ENCODE data around the gene GRM4.

The GRM4 gene

DNA sequence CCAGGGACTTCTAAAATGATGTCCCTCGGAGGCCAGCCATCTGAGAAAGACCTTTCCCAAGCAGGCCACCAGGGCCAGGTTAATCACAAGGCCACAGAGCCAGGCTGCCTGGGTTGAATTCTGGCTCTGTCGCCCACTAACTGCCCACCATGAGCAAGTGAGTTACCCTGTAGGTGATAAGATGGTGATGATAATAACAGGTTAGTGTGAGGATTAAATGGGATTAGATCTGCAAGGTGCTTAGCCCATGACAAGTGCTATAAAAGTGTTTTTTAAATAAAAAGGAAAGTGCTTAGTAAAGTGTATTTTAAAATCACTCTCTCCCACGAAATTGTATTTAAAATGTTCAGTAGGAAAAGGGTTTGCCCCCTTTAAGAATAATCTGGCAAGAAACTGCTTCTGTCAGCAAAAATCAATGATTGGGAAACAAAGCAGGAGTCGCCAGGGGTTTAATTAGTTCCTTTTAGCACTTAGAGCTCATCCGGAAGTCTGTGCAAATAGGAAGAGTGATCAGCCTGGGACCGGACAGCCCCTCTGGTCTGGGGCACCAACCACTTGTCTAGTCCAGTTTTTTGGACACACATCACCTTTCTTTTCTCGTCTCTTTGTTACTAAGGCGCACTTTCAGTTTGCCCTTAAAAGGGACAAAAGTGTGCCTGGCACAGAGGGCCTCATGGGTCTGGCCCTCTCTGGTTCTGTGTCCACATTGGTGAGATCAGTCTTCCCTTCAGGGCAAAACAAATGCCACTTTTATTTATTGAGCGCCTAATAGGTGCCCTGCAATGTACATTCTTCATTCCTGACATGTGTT is 150.4 kb downstream of the GRM4 start:
- no peak for DNase-seq (ENCODE audit: low read depth in 2 of 2)

DNA sequence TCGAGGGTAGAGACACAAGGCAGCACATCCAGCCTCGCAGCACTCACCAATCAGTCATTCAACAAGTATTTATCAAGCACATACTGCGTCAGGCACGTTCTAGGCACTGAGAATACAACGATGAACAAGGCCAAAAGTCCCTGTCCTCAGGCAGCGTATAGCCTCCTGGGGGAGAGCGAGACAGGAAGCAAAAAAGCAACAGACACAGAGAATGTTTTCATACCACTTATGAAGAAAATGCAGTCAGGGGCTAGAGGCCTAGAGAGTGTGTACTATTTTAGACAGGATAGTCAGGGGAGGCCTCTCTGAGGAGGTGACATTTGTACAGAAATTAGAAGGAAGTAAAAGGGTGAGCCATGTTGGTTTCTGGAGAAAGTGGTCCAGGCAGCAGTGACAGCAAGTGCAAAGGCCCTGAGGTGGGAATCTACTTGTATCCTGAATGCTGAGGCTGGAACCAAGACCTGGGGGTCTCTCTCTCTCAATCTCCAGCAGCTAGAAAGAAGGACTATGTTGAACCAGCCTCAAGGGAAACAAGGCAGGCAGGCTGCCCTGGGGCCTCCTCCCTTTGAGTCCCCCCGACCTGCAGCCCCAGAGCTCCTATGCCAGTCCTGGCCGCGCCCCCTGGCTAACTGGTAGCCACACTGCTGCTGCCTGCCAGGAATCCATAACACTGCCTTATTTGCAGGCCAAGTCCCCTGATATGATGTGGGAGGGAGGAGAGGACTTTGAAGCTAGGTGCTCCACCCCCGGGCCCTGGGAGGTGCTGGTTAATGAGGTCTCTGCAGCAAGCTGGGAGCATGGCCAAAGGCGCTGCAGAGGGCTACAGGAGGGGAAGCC is 151.2 kb downstream of the GRM4 start:
- DNase-seq (ENCODE audit: low read depth in 2 of 2) = no peak

DNA sequence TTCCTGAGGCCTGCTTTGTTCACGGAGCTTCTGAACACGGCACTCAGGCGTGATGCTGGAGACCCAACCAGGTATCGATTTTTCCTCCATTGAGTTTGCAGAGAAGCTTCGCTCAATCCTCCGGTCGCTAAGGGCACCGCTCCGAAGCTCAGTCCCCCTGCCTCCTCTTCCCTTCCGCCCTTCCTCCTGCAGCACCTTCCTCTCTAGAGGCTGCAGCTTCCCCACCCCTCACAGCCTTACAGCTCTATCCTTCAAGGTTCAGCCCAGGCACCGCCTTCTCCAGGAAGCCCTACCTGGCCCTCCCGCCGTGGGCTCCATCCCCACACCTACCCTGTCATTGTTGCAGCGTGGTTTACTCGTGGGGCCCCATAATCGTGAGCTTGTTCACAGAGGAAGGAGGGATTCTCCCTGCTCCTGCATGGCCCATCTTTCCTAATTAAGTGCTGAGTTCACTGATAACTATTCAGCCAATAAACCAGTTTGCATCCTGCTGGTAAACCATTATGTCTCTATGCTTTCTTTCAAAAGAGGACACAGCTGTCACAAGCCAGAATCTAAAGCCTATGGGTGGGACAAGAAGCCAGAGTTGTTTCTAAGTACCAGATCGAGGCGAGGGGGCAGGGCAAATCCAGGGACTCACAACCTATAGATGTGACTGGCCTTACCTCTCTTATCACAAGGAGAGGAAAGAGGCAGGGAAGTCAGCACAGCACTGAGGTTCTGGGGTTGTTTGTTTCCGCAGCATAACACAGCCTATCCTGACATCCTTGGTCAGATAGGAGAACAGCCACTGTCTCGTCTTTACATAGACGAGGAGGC is 152.0 kb downstream of the GRM4 start:
- DNase-seq (ENCODE audit: low read depth in 2 of 2) = no peak

GRCh38 chr6:33993091-33993490 is 152.8 kb downstream of the GRM4 start:
- DNase-seq (ENCODE audit: low read depth in 2 of 2) = no peak

DNA sequence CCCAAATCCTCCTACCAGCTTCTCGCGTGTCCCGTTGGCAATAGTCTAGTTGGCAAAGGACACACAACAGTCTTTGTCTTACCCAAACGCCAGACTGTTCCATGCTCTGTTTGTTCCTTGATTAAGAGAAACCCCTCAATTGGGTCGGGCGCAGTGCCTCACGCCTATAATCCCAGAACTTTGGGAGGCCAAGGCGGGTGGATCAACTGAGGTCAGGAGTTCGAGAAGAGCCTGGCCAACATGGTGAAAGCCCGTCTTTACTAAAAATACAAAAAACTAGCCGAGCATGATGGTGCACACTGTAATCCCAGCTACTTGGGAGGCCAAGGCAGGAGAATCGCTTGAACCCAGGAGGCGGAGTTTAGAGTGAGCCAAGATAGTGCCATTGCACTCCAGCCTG is 153.7 kb downstream of the GRM4 start:
- no peak for DNase-seq (ENCODE audit: low read depth in 2 of 2)

DNA sequence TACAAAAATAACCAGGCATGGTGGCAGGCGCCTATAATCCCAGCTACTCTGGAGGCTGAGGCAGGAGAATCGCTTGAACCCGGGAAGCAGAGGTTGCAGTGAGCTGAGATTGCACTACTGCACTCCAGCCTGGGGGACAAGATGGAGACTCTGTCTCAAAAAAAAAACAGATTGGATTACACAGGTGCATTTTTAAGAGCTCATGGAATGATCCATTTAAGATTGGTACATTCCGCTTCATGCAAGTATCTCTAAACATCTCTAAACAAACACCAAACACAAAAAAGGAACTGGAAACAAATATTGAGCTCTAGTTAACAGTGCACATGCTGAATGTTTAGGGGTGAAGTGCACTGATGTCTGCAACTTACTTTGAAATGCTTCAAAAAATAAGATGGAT is 154.3 kb downstream of the GRM4 start:
- DNase-seq (ENCODE audit: low read depth in 2 of 2) = no peak

DNA sequence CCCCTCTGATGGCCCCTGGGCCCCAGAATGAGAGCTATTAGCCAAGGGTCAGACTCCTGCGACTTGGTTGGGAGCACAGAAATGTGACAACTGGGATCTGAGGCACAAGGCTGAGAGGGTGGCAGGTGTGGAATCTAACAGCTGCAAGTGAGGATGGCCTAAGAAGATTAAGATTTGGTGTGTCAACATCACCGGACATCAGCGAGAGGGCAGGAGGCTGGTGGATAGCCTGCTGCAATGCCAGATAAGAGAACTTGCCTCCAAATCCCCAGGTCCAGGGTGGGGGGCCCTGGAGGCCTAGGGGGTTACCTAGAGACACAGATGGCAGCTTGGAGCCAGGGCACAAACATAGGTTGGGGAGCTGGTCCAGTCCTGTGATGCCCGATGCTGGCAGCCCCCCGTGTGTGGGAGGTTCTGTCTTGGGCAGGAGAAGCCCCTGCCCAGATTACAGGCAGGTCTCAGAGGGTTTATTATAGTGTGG is 155.8 kb downstream of the GRM4 start:
- no peak for DNase-seq (ENCODE audit: low read depth in 2 of 2)

DNA sequence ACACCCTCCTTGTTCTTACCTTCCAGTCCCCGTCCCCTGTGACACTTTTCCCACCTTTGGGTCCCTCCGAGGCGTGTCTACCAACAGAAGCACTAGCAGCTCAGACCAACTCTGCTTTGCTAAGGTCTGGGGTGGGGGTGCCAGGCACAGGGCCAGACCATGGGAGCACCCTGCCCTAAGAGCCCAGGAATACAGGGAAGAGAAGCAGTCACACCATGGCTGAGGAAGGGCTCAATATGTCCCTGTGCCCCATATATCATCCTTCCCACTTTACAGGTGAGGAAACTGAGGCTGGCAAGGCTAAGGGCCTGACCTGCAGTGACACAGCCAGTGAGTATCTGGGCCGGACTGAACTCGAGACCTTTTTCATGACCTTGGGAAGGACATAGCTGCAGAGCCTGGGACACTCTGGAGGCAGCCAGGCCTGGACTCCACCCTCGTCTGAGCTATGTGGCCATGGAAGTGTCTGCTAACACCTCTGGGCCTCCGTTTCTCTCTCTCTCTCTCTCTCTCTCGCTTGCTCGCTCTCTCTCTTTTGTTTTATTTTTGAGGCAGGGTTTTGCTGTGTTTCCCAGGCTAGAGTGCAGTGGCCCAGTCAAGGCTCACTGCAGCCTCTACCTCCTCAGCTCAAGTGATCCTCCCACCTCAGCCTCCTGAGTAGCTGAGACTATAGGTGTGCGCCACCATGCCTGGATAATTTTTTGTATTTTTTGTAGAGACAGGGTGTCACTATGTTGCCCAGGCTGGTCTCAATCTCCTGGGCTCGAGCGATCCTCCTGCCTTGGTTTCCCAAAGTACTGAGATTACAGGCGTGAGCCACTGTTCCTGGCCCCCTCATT is 156.7 kb downstream of the GRM4 start:
- no peak for DNase-seq (ENCODE audit: low read depth in 2 of 2)

DNA sequence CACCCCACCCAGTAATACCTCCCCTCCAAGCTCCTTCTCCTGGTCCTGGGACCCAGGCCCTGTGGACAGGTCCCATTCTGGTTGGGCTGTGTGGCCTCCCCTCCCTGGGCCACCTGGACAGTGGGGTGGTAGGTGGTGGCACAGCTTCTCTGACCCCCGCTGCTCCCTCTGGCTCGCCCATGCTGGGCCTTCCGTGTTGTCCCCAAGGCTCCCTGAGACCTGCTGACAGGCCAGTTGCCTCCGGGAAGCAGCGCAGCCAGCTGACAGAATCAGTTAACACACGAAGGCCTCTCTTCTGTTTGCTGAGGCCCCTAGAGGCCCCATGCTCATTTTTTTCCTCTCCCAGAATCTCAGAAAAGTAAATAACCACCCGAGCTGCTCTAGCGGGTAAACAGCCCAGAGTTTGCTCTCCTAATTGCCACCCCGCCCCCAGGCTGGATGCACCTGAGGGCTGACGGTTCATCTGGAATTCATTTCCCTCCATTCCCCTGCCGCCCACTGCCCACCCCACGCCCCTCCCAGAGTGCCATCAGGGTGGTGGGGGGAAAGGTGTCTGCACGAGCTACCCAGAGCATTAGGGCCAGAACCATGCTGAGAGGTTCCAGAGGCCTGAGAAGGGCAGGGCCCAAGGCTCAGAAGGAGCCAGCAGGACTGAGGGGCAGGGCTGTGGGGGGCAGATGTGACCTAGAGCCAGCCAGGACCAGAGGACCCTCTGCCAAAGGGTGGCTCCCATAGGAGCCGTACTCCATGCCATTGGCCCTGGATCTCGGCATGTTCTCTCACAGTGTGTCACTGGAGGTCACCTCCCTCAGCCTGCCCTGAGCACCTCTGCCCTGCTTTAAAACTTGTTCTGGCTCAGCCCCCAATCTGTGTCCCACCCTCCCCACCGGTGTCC is 157.5 kb downstream of the GRM4 start:
- no peak for DNase-seq (ENCODE audit: low read depth in 2 of 2)

GRCh38 chr6:33987531-33988021 is 158.3 kb downstream of the GRM4 start:
- DNase-seq (ENCODE audit: low read depth in 2 of 2) = no peak

- no peak for DNase-seq (ENCODE audit: low read depth in 2 of 2)
Measured at GRCh38 chr6:33985947-33986346, 159.9 kb downstream of the GRM4 start.

GRCh38 chr6:33985313-33985751 is 160.6 kb downstream of the GRM4 start:
- no peak for DNase-seq (ENCODE audit: low read depth in 2 of 2)

DNA sequence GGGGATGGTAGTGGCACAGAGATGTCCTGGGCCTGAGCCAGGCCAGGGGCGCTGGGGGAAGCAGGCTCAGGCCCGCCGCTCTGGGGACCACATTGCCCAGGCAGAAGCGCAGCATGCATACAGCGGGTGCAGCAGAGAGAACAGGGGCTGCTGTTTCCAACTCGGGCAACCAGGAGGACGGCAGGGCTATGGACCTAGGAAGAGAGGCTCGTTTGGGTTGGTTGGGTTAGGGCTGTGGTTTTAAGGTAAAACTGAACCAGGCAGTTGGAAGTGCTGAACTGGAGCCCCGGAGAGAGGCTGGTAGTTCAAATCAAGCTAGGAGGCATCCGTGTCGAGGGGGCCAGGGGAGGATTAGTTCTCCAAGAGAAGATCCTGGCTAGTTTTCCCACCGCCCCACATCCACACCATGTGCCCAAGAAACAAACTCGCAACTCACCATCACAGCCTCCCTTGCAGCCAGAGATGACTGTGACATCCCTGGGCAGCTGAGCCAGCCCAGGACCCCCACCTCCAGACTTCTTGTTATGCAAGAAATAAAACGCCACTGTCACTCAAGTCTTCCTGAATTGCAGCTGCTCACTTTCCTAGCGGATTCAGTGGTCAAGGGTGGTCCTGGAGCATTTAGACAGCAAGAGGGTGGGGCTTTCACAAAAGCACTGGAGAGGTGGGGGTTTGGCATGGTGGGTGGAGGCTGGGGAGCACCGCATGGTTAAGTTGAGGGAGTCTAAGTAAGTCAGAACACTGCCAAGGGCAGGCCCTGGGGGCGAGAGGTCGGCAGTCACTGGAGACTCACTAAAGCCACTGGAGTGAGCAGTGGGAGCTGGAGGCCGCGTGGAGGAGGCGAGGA is 161.2 kb downstream of the GRM4 start:
- no peak for DNase-seq (ENCODE audit: low read depth in 2 of 2)

DNA sequence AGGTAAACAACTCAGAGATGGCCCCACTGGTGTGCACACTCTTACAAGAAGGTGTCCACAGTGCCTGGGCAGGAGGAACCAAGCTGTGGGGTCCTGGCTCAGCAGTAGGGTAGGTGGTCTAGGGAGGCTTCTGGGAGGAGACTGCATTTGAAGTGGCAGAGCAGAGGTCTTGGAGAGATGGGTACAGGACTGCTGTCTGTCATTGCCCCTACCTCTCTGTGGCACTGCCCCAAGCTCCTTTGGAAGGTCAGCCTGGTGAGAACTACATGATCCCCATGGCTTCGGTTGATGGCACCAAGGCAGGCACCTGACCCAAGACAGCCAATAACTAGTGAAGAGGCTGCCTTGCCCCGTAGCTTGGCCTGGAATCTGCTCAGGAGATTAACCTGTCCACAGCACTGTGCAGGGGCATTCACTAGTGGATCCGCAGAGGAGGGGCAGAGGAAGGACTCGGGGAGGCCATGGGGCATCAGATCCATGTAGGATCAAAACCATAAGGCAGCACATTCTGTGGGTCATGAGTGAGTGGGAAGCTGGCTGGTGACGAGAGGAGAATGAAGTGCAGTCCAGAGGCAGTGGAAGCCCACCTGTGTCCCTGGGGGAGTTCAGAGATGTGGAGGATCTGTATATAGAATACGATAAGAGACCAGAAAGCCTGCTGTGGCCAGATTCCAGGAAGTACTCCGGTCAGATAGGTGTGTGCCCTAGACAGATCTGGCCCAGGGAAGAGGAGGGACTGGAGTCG is 162.0 kb downstream of the GRM4 start:
- no peak for DNase-seq (ENCODE audit: low read depth in 2 of 2)

DNA sequence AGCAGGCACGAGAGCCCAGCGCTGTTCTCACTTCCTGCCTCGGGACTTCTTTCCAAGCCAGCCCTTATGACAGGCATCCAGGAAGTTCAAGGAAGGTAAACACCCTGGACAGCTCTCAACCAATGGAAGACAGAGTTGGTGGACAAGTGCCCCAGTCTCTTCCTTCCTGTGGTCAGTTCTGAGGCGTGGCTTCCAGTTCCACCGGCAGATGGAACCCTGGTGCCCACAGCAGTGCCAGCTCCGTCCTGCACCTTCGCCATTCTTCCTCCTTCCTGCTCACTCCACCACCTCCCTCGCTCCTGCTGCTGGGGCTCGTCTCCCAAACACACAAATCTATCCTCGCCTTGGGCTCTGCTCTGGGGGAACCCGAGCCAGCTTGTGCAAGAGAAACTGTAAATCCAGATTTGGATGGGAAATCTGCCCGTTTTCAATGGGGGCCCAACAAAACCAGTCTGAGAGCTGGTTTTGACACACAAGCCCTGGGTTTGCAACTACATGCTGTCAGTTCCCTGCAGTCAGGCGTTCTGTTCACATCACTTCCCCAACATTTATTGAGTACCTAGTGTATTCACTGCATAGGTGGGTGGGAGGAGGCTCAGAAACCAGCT is 162.7 kb downstream of the GRM4 start:
- DNase-seq (ENCODE audit: low read depth in 2 of 2) = no peak

DNA sequence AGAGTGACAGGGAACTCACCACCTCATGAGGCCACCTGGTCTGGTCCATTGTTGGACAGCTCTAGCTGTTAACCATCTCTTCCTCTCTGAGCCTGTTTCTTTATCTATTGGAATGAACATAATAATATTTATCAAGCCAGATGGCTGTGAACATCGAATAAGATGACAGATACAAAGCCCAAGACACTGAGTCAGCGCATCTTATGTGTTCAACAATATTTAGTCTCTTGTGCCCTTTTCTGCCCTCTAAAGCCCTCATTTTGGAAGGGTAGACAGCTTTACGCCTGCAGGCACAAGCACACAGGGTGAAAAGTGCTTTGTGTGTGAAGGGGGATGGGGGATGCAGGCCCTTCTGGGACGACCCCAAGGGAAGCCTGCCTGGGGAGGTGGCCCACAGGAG is 164.0 kb downstream of the GRM4 start:
- DNase-seq (ENCODE audit: low read depth in 2 of 2) = no peak

DNA sequence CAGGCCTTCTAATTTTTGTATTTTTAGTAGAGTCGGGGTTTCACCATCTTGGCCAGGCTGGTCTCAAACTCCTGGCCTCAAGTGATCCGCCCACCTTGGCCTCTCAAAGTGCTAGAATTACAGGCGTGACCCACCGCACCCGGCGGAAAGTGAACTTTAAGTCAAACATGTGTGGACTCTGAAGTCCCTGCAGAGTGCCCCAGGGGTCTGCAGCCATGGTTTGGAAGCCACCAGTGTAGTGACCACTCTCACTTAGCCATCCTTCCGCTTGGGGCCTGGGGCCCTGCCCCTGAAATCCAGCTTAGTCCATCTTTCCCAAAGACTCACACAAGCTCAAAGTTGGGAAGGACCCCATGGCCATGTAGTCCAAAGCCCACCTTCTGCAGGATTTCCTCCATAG is 164.5 kb downstream of the GRM4 start:
- no peak for DNase-seq (ENCODE audit: low read depth in 2 of 2)
